Fibroblast of lung (primary cell): ENCODE measurements around the gene HECTD2. TPM values are rescaled to one million over a fixed set of nuclear protein-coding genes. Genes with fewer than 3 reads are reported as not detected.
A peak's percentile ranks its signal among the peaks of the same experiment; 100 is the strongest.

Experiments used
- DNase-seq, 2 donors: peaks; one replicate each; pipeline versions ENCODE4 v3.0.0 to v3.0.0-alpha.2; 2010; ENCODE audit warnings: low read depth in 2 of 2
- H2AFZ ChIP-seq: 2 replicates; pipeline ENCODE4 v1.5.1; 2012; ENCODE audit warnings: low read length, control low read depth, inconsistent platforms
- H3K27ac ChIP-seq: 2 replicates; pipeline ENCODE4 v1.5.1; 2011; ENCODE audit warnings: low read length, control low read depth; ENCODE audit not compliant: insufficient read depth
- H3K27me3 ChIP-seq: 2 replicates; pipeline ENCODE4 v1.5.1; 2011; ENCODE audit warnings: mild to moderate bottlenecking, low read length; ENCODE audit not compliant: control insufficient read depth, insufficient read depth
- H3K36me3 ChIP-seq: 2 replicates; pipeline ENCODE4 v1.5.1; 2011; ENCODE audit warnings: low read length; ENCODE audit not compliant: control insufficient read depth, insufficient read depth
- H3K4me1 ChIP-seq: 2 replicates; pipeline ENCODE4 v1.5.1; 2011; ENCODE audit warnings: low read length; ENCODE audit not compliant: control insufficient read depth, insufficient read depth; ENCODE audit errors: extremely low read depth
- H3K4me2 ChIP-seq: 2 replicates; pipeline ENCODE4 v1.5.1; 2011; ENCODE audit warnings: low read length, control low read depth; ENCODE audit not compliant: insufficient read depth; ENCODE audit errors: extremely low read depth
- H3K4me3 ChIP-seq, 4 experiments: fragments of 200-600 bp in 1 of 4; sonication (generic) in 1 of 4; replicated peaks in 1 of 4; 2 replicates each; pipeline ENCODE4 v1.5.1; 2011 to 2016; ENCODE audit warnings: low read length in 4 of 4, low read depth in 3 of 4, mild to moderate bottlenecking in 3 of 4, control low read depth in 2 of 4, inconsistent platforms in 1 of 4, mixed read lengths in 1 of 4; ENCODE audit not compliant: insufficient read depth in 1 of 4; ENCODE audit errors: control extremely low read depth in 1 of 4
- H3K79me2 ChIP-seq: 2 replicates; pipeline ENCODE4 v1.5.1; 2012; ENCODE audit warnings: mild to moderate bottlenecking, low read length, inconsistent platforms; ENCODE audit not compliant: control insufficient read depth, insufficient read depth
- H3K9ac ChIP-seq: 2 replicates; pipeline ENCODE4 v1.5.1; 2011; ENCODE audit warnings: mild to moderate bottlenecking, low read length, control low read depth; ENCODE audit not compliant: insufficient read depth
- H3K9me3 ChIP-seq: 2 replicates; pipeline ENCODE4 v1.5.1; 2012; ENCODE audit warnings: low read depth, low read length; ENCODE audit not compliant: control insufficient read depth, insufficient read depth
- H4K20me1 ChIP-seq: 2 replicates; pipeline ENCODE4 v1.5.1; 2011; ENCODE audit warnings: low read length; ENCODE audit not compliant: control insufficient read depth, insufficient read depth; ENCODE audit errors: extremely low read depth
- CTCF ChIP-seq, 2 donors: IDR thresholded peaks in 1 of 2; conservative IDR thresholded peaks in 1 of 2; 1 replicate in 1 of 2; 2 replicates in 1 of 2; pipeline ENCODE4 v1.5.1; 2011 to 2012; ENCODE audit warnings: low read length in 2 of 2, control low read depth in 1 of 2, inconsistent platforms in 1 of 2, low read depth in 1 of 2, mild to moderate bottlenecking in 1 of 2
- EZH2 ChIP-seq: IDR thresholded peaks from 2 replicates; pipeline ENCODE4 v1.5.1; 2012; ENCODE audit warnings: low read length, control low read depth, mild to moderate bottlenecking; ENCODE audit errors: missing control alignments
- polyA plus RNA-seq, 2 donors: library from polyadenylated mRNA; depleted of rRNA in 1 of 2; stranded (reverse) in 1 of 2; unstranded in 1 of 2; fragments of >200 nt; gene quantifications; 2 replicates each; pipeline ENCODE4 v1.2.1, GENCODE V29; 2011 to 2012; ENCODE audit warnings: missing spikeins in 1 of 2
- total RNA-seq: library from RNA; depleted of rRNA; stranded (reverse); fragments of >200 nt; gene quantifications from 2 replicates; pipeline ENCODE4 v1.2.1, GENCODE V29; 2014

HECTD2 gene
- total and polyA plus RNA-seq, 2 donors (not counting 1 experiment from before 2014, with no cell fraction given), result 7.6 to 8.3 TPM

GRCh38 chr10:91380873-91381256 is 29.3 kb upstream of the HECTD2 start:
- Histone ChIP-seq H3K27ac (no peak overlapping the region), H3K9ac (no peak overlapping the region), H4K20me1 (no peaks in the 10 kb centered on the region), H3K4me3 (no peak overlapping the region), H3K4me1 (no peaks in the 10 kb centered on the region), H3K36me3 (no peaks in the 10 kb centered on the region), H3K9me3 (no peaks in the 10 kb centered on the region), H2AFZ (no peak overlapping the region), H3K27me3 (peaks cover 11% of the 10 kb centered on the region), H3K4me2 (no peak overlapping the region), H3K79me2 (no peaks in the 10 kb centered on the region)
- TF ChIP-seq CTCF (conservative IDR thresholded peaks at IDR 0.05 in 1 of 2, IDR thresholded peaks at IDR 0.05 in 1 of 2; ENCODE audit: low read depth in 1 of 2, low read length in 2 of 2) (no peak), EZH2 (no peak)
- no peak for DNase-seq

GRCh38 chr10:91381257-91381891 is 28.8 kb upstream of the HECTD2 start:
- Histone ChIP-seq H3K9ac (no peak overlapping the region), H2AFZ (no peak overlapping the region), H3K27ac (no peak overlapping the region), H3K4me3 (no peak overlapping the region), H3K27me3 (peaks cover 13% of the 10 kb centered on the region), H3K4me1 (no peaks in the 10 kb centered on the region), H3K36me3 (no peaks in the 10 kb centered on the region), H4K20me1 (no peaks in the 10 kb centered on the region), H3K9me3 (no peaks in the 10 kb centered on the region), H3K79me2 (no peaks in the 10 kb centered on the region), H3K4me2 (no peak overlapping the region)
- TF ChIP-seq CTCF (conservative IDR thresholded peaks at IDR 0.05 in 1 of 2, IDR thresholded peaks at IDR 0.05 in 1 of 2; ENCODE audit: low read depth in 1 of 2, low read length in 2 of 2) (no peak), EZH2 (no peak)
- DNase-seq, result peak in 1 of 2 donors; percentile 50

- no peaks in the 10 kb centered on the region for H4K20me1 ChIP-seq
- H3K4me1 ChIP-seq, result no peaks in the 10 kb centered on the region
- H3K4me2 ChIP-seq, result no peak overlapping the region
- no peaks in the 10 kb centered on the region for H3K79me2 ChIP-seq
- DNase-seq, result no peak
- no peaks in the 10 kb centered on the region for H3K36me3 ChIP-seq
- TF ChIP-seq CTCF (conservative IDR thresholded peaks at IDR 0.05 in 1 of 2, IDR thresholded peaks at IDR 0.05 in 1 of 2; ENCODE audit: low read depth in 1 of 2, low read length in 2 of 2), result no peak
- TF ChIP-seq EZH2, result no peak
- H3K27ac ChIP-seq, result no peak overlapping the region
- H3K9me3 ChIP-seq, result no peaks in the 10 kb centered on the region
- H3K4me3 ChIP-seq, result no peak overlapping the region
- H2AFZ ChIP-seq, result no peak overlapping the region
- peaks cover 15% of the 10 kb centered on the region for H3K27me3 ChIP-seq
- H3K9ac ChIP-seq, result no peak overlapping the region
Observed at GRCh38 chr10:91385306-91386085, 24.6 kb upstream of the HECTD2 start.
